Activated T-helper 1 cell treated with Interleukin-2 at 50 U/mL for 16 hours (primary cell): ENCODE measurements around the gene TRANK1.
"Not testable (repeated sequence)": the region's sequence is repeated elsewhere in the genome, so short reads cannot be mapped to it uniquely, and the experiment has no call there.

Experiments used
- DNase-seq: peaks from one replicate; pipeline ENCODE4 v3.0.0-alpha.2; 2020; ENCODE audit warnings: low read depth

Gene TRANK1

DNA sequence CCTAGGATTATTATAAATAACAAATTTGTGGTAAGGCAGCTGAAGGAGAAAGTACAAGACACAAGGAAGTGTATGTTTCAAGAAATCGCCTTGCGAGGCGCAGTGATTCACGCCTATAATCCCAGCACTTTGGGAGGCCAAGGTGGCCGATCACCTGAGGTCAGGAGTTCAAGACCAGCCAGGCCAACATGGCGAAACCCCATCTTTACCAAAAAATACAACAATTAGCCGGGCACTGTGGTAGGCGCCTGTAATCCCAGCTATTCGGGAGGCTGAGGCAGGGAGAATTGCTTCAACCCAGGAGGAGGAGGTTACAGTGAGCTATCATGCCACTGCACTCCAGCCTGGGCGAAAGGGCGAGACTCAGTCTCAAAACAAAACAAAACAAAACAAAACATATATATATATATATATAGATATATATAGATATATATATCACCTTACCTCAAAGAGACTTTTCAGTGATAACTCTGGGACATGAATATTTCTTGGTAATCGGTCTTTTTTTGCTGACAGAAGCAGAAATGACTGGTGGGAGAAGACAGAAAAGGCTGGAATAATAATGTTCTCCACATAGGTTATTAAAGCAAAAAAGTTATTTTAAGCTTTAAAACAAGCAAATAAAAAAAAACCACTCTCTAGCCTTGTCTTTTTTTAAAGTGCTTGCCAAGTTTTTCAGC is 52.3 kb downstream of the TRANK1 start:
- DNase-seq = no peak

DNA sequence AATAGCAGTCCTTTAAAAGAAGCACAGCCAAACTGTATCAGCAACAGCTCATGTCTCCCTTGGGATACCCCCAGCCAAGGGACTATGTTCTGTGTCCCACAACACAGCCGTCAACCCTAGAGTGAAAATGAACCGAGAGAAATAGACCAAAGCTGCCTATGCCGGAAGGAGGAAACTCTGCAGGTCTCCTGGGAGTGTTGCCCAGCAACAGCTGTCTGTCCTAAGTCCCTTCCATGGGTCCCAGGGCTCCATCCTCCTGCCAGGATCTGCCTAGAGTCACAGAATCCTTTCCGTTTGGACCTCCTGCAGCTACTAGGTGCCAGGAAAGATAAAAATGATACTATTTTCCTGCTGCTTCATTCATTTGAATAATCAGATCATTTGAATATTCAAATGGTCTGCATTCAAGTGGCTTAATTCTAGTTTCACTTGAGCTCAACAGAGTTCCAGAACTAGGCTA is 53.1 kb downstream of the TRANK1 start:
- DNase-seq = no peak

- not testable (repeated sequence) for DNase-seq
These were observed 53.8 kb downstream of the TRANK1 start for GRCh38 chr3:36891097-36891496.

GRCh38 chr3:36890261-36890660 is 54.6 kb downstream of the TRANK1 start:
- DNase-seq = no peak

DNA sequence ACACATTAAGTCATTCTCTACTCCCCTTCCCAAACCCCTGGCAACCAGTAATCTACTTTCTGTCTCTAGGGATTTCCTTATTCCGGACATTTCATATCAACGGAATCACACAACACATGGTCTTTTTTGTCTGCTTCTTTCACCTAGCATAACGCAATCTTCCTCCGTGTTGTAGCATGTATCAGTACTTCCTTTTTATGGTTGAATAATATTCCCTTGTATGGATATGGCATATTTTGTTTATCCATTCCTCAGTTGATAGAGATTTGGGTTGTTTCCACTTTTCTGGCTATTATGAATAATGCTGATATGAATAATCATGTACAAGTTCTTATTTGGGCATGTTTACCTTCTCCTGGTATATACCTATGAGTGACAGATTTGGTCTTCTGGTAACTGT is 63.1 kb downstream of the TRANK1 start:
- DNase-seq = no peak

GRCh38 chr3:36879842-36880241 is 65.0 kb downstream of the TRANK1 start:
- DNase-seq = not testable (repeated sequence)

- DNase-seq = no peak
These were observed 66.7 kb downstream of the TRANK1 start for GRCh38 chr3:36877930-36878685.

GRCh38 chr3:36876181-36876936 is 68.5 kb downstream of the TRANK1 start:
- no peak for DNase-seq

DNA sequence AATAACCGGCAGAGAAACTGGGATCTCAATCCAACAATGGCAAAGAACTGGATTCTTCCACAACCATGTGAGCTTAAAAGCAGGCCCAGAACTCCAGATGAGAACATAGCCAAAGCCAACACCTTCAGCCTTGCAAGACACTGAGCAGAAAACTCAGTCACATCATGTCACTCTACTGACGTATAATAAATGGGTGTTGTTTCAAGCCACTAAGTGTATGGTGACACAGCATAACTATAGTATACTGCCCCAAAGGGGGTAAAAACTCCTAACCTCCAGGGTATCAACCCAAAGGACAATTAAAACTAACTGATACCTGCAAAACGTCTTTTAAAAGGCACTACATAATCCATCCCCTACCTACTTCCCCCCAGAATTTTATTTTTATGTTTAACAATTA is 69.5 kb downstream of the TRANK1 start:
- DNase-seq = no peak

DNA sequence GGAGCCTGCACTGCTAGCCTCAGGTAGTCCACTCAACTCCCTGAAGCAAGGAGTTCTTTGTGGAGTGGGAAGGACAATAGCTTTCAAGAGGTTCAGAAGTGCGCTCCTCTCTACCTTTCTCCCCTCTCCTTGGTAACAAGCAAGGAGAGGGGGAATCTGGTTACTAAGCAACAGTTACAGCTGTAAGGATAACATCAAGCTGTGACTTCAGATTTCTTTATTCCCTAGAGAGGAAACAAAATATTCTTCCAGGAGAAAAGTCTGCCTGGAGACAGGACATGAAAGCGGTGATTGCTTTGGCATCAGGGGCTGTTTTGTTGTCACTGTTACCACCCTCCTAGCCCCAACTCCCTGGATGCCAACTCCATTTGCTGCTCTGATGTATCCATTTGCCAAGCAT is 70.4 kb downstream of the TRANK1 start:
- DNase-seq = no peak

DNA sequence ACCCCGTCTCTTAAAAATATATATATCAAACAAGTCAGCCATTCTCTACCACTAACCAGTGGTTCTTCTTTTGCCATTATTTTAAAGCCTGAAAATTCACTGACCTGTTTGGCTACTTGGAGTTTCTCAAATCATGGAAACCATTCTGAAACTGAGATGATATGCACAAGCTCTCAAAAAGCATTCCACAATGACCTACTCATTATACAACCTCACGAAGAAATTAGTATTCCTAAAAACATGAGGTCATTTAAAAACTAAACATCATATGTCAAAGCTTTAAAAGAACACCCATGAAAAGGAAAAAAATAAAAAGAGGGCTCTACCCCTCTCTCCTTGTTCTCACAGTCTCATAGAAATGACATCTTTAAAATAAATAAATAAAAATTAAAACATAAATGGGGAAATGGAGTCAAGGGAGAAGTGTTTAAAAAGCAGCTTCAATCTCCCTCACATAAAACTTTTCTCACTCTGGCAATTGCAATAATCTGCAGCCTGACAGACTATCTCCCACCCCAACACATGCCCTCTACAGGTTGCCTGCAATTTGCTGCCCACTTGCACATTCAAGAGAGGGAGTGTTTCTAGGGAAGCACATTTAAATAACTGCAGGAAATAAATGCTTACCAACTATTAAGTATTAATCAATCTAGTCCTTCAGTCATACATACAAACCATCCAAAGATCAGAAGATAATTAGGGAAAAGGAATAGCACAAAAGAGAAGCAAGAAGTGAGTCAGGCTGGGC is 73.3 kb downstream of the TRANK1 start:
- no peak for DNase-seq

DNA sequence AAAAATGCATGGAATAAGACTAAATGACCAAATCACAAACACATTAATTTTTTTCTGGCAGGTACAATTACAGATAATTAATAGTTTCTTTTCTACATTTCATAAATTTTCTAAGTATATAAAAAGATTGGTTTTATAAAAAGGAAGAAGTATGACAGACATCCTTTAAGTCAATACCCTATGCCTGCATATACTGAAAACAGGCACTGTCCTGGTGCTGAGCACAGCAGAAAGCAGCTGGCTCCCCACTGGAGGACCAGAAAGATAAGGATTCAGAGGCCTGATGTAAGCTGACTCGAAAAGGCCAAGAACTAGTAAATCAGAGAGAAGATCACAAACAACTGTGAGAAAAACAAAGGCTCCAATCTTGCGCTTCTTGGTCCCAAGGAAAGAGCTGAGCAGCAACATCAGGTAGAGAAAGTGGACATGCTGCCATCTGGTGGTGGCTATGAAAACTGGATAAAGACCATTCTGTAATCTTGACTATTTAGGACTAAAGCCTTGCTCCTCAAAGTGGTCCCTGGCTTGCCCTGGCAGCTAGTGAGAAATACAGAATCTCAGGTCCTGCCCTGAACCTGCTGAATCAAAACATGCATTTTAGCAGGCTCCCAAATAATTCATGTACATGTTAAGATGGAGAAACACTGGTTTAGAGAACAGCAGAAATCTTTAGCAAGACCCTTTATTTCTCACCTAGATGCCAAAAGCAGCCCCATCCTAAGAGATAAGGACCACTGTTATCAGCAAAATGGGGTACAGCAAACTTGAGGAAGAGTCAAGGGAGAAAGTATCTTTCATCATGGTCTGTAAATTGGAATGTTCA is 76.0 kb downstream of the TRANK1 start:
- DNase-seq = peak; percentile 13

GRCh38 chr3:36867810-36868209 is 77.0 kb downstream of the TRANK1 start:
- no peak for DNase-seq

DNA sequence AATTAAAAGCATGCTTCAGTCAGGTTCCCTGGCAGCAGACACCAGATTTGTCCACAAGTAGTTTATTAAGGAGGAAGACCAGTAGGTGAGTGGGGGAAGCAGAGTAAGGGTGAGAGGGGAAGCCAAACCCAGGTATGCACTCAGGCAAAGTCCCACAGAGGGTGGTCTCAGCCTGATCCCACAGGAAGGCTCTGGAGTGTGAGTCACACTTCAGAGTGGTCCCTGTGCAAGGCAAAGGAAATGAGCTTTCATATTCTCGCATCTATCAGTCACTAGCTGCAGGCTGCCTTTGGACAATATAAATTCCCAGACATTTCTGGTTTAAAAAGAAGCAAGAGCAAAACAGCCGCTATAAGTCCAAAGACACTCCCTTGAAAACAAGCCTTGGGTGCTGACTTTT is 78.5 kb downstream of the TRANK1 start:
- no peak for DNase-seq

DNA sequence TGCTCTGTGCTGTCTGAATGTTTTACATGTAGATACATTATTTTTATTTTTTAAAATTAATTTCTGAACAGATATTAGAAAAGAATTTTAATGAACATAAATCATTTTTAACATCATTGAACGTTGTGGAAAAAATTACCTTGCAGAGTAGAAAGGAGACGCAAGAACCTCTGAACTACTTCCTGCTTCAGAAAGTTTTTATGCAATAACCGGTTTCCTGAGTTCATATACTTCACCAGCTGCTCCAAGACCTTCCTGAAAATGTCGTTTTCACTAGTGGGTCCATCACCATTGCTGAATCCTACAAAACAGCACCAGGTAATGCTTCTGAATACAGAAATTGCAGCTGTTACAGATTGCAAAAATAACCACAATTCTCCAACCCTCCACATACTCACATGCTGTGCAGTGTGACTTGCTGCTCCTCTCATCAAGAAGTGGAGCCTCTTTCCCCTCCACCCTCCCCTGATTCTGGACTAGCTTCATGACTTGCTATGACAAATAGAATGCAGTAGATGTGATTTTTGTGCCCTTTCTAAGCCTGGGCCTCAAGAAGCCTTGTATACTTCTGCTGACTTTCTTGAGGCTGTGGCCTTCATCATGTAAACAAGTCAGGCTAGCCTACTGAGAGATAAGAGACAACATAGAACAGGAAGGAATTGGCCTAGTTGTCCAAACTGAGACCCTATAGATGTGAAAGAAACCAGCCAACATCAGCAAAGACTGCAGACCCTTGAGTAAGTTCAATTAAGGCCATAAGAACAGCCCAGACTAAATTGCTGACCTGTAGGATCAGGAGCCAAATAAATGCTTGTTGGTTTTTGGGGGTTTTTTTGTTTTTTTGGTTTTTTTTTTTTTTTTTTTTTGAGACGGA is 80.4 kb downstream of the TRANK1 start:
- DNase-seq = no peak

GRCh38 chr3:36862076-36862755 is 82.6 kb downstream of the TRANK1 start:
- DNase-seq = no peak

- DNase-seq = no peak
These were observed 85.4 kb downstream of the TRANK1 start for GRCh38 chr3:36859494-36859893.

- no peak for DNase-seq
These were observed 92.8 kb downstream of the TRANK1 start for GRCh38 chr3:36852071-36852470.

GRCh38 chr3:36850743-36851142 is 94.1 kb downstream of the TRANK1 start:
- DNase-seq = no peak

DNA sequence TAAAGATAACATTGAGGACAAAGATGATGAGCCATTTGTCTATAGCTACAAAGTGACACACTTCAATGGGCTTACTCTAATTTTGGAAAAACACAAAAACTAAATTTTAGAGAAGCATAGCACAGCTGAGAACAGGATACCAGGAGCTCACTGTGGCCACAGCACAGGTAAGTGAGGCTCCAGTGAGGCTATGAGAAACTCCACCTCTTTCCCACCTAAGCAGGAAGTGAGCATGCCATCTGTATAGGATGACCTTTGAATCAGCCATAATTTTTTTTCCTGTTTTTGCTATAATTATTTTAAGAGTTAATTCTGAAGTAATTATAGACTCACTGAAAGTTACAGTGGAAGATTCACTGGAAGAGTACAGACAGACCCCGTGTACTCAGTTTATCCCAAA is 98.4 kb downstream of the TRANK1 start:
- no peak for DNase-seq
